ENCODE results near the gene CDT1.

DNA sequence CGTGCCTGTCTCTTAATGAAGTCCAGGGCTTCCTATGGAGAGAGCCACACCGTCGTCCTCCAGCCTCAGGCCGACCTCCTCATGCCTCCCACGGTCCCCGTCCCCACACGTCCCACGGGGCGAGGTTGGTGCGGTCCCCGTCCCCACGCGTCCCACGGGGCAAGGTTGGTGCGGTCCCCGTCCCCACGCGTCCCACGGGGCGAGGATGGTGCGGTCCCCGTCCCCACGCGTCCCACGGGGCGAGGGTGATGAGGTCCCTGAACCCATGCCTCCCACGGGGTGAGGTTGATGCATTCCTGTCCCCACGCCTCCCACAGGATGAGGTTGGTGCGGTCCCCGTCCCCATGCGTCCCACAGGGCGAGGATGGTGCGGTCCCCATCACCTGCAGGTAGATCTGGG, 32.2 kb downstream of the CDT1 start:
- TF ChIP-seq, protein P1, sequence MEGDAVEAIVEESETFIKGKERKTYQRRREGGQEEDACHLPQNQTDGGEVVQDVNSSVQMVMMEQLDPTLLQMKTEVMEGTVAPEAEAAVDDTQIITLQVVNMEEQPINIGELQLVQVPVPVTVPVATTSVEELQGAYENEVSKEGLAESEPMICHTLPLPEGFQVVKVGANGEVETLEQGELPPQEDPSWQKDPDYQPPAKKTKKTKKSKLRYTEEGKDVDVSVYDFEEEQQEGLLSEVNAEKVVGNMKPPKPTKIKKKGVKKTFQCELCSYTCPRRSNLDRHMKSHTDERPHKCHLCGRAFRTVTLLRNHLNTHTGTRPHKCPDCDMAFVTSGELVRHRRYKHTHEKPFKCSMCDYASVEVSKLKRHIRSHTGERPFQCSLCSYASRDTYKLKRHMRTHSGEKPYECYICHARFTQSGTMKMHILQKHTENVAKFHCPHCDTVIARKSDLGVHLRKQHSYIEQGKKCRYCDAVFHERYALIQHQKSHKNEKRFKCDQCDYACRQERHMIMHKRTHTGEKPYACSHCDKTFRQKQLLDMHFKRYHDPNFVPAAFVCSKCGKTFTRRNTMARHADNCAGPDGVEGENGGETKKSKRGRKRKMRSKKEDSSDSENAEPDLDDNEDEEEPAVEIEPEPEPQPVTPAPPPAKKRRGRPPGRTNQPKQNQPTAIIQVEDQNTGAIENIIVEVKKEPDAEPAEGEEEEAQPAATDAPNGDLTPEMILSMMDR (IDR thresholded peaks at IDR 0.05; ENCODE audit: low read depth, low read length), result no peak
- TF ChIP-seq POLR2A (IDR thresholded peaks at IDR 0.05; ENCODE audit: extremely low read depth, insufficient read length), result no peak
- no peak for TF ChIP-seq MYC (IDR thresholded peaks at IDR 0.05; ENCODE audit: low read depth, low read length)
- TF ChIP-seq, protein P2, sequence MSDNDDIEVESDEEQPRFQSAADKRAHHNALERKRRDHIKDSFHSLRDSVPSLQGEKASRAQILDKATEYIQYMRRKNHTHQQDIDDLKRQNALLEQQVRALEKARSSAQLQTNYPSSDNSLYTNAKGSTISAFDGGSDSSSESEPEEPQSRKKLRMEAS (IDR thresholded peaks at IDR 0.05; ENCODE audit: low read depth, low read length), result no peak
